Bone marrow (tissue), 2 donors: Measurements from ENCODE around the gene GNPDA2.

Experiments
- DNase-seq, 2 donors: peaks; one replicate each; lab custom pipeline; 2025; lab: John Stamatoyannopoulos, UW

The GNPDA2 gene

GRCh38 chr4:44678094-44679041 is 48.0 kb downstream of the GNPDA2 start, which contains the start of gene GUF1:
GUF1 (plus strand) TSS chr4:44678420; CDS start chr4:44678623, 203 bp downstream.
- DNase-seq: peak; percentile 80 to 82

DNA sequence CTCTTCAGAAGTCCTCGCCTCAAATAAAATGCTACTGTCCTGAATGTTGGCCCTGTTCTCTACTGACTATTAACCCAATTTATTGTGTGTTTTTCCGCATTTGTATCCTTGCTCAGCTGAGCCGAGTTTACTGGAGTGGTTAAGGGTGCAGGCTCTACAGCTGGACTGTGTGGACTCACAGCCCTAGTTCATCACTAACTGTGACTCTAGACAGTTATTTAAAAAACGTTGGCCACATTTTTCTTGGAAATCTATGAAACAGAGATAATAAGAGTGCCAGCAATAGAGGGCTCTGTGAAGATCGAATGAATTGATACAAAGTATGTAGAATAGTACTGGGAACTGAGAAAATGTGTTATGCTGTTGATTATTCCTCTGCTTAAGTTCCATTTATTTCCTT is 51.0 kb downstream of the GNPDA2 start:
- no peak for DNase-seq

DNA sequence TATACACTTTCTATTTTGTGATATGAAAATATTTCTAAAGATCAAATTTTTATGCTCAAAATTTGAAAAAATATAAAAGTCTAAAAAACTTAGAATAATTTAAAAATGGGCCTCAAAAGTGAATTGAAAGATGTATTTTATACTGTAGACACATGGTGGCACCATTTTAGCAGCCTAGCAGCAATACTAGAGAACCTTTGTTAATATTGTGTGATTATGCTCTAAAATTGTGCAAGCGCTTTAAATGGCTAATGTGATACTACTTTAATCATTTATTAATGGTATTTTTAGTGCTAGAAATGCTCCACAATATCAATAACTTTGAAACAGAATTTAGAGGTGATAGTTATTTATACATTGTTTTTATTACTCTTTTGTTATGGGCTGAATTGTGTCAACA is 51.9 kb downstream of the GNPDA2 start:
- DNase-seq: no peak

DNA sequence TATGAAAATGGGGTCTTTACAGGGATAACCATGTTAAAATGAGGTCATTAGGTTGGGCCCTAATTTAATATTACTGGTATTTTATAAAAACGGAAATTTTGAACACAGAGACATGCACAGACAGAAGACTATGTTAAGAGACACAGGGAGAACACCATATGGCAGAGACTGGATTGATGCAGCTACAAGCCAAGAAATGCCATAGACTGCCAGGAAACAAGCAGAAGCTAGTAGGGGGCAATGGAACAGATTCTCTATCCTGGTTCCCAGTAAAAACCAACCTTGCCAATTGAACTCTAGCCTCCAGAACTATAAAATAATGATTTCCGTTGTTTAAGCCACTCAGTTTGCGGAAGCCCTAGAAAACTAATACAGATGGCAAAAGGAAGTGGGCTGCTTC is 54.7 kb downstream of the GNPDA2 start:
- DNase-seq: no peak

DNA sequence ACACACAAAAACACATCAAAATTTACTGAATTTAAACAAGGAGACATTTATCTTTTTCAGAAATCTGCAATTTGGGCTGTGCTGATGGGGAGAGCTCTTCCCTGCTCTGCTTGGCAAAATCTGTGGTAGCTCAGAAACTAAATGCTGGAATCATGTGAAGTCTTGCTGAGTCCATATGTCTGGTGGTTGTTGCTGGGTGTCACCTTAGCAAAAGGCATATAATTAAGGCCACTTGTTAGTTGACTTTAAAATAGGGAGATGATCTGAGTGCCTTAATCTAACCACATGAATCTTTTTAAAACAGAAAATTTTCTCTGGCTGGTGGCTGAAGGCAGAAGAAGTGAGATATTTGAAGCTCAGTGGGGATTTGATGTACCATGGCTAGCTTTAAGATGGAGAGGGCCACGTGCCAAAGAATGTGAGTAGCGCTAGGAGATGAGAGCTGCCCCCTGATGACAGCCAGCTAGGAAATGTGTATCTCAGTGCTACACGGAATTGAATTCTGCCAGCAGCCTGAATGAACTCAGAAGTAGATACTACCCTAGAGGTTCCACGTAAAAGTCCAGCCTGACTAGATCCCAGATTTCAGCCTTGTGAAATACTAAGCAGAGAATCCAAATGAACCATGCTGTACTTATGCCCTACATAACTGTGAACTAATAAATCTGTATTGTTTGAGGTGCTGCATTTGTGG is 55.7 kb downstream of the GNPDA2 start:
- no peak for DNase-seq

GRCh38 chr4:44668526-44668925 is 57.8 kb downstream of the GNPDA2 start:
- DNase-seq: no peak

DNA sequence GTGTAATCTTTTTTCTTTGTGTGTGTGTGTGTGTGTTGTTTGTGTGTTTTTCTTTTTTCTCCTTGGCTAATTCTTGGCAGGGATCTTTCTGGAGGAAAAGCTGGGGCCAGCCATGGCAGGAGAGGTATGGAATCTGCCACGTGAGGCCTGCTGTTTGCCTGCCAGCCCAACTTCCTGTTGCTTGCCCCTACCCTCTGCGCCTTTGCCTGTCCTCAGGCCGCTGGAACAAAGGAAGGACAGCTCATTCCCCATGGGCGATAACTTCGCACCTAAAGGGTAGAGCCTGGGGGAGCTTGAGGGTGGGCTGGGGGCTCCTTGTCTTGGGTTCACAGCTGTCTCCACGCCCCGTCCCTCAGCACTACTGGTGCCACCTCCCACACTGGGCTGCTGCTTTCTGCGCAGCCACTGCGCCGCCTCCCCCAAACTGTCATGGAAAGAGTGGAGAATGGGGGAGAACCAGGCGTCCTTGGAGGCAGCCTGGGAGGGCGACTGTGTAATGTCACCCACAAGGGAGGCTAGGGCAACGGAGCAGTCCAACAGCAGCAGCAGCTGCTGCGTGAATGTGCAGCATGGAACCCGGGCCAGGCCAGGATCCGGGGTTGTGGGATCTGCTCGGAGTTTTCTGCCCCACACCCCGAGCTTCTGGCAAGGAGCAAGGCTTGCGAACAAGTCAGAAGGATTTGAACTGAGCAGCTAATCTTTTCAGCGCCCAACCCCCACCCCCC is 62.7 kb downstream of the GNPDA2 start:
- no peak for DNase-seq

DNA sequence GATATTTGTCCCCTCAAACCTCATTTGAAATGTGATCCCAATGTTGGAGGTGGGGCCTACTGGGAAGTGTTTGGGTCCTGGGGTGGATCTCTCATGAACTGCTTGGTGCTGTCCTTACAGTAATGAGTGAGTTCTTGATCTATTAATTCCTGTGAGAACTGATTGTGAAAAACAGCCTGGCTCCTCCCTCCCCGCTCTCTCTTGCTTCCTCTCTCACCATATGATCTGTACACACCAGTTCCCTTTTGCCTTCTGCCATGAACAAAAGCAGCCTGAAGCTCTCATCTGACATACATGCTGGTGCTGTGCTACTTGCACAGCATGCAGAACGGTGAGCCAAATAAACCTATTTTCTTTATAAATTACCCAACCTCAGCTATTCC is 63.7 kb downstream of the GNPDA2 start:
- no peak for DNase-seq

GRCh38 chr4:44661940-44662622 is 64.3 kb downstream of the GNPDA2 start:
- no peak for DNase-seq

DNA sequence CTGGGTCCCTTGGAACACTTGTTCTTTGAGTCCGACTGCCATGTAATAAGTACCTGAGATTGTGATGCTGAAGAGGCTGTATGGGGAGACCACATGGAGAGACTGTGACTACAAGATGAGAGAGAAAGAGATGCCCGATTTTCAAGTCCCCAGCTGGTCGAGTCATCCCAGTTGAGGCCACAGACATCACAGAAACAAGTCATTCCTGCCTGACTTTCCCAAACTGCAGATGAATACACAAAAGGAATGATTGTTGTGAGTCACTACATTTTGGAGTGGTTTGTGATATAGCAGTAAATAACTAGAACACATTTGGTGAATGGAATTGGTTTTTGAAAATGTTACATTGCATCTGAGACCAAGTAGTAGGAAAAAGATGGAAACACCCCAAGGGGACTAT is 66.0 kb downstream of the GNPDA2 start:
- DNase-seq: no peak

DNA sequence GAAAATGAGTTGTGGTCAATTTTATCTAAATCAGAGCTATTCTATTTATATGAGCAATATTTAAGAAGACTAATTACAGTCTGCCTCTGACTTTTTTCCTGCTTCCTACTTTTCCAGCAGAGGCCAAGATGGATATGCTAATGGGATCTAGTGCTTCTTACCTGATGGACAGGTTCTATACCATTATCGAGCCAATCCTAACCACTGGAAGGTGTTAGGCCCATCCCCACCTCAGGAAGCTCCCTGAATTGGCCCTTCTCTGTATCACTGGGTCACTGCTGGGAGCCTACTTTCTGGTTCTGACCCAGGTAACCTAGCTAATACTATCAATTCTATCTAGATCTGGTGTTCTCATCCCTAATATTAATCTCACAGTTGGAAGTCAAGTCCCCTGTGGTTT is 74.4 kb downstream of the GNPDA2 start:
- DNase-seq: no peak
